Activated naive CD8-positive, alpha-beta T cell treated with anti-CD3 and anti-CD28 coated beads, Interleukin-2, amount 50 U/mL, for 24 hours (primary cell): ENCODE results near the gene LINC00237.

ENCODE experiments used
- ATAC-seq: fragments of 150-1000 bp; cut with Tn5 transposase; one replicate; pipeline ENCODE4 v1.10.0; 2021
- DNase-seq: peaks from one replicate; pipeline ENCODE4 v3.0.0; 2021
- H3K27ac Mint-ChIP-seq: one replicate; pipeline ENCODE4 v1.8.0; 2021; ENCODE audit warnings: mild to moderate bottlenecking, mixed read lengths
- H3K27me3 Mint-ChIP-seq: one replicate; pipeline ENCODE4 v1.8.0; 2021; ENCODE audit warnings: mixed read lengths
- H3K36me3 Mint-ChIP-seq: one replicate; pipeline ENCODE4 v1.8.0; 2021; ENCODE audit warnings: low read depth, mixed read lengths
- H3K4me1 Mint-ChIP-seq: one replicate; pipeline ENCODE4 v1.8.0; 2021; ENCODE audit warnings: mixed read lengths
- H3K4me3 Mint-ChIP-seq: one replicate; pipeline ENCODE4 v1.8.0; 2021; ENCODE audit warnings: mild to moderate bottlenecking, moderate library complexity, mixed read lengths
- H3K9me3 Mint-ChIP-seq: one replicate; pipeline ENCODE4 v1.8.0; 2021; ENCODE audit warnings: mixed read lengths

The LINC00237 gene

DNA sequence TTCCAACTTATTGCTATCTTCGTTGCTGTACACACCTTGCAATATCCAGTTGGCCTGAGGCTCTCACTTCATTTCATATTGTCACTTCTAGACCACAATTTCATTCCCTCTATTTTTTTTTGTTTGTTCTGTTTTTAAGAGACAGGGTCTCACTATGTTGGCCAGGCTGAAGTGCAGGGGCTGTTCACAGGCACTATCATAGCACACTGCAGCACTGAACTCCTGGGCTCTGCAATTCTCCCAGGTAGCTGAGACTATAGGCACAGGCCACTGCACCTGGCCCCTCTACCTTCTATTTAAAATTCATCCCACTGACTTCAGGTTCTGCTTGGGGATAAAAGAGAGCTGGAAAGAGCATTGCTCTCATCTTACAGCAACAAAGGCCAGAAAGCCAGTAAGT is 4.7 kb upstream of the LINC00237 start:
- Mint-ChIP-seq H3K4me1 (peaks cover 1% of the 10 kb centered on the region), H3K9me3 (no peaks in the 10 kb centered on the region), H3K27me3 (peaks cover 35% of the 10 kb centered on the region), H3K27ac (no peak overlapping the region), H3K4me3 (no peak overlapping the region), H3K36me3 (no peaks in the 10 kb centered on the region)
- DNase-seq: no peak
- ATAC-seq: no peak

DNA sequence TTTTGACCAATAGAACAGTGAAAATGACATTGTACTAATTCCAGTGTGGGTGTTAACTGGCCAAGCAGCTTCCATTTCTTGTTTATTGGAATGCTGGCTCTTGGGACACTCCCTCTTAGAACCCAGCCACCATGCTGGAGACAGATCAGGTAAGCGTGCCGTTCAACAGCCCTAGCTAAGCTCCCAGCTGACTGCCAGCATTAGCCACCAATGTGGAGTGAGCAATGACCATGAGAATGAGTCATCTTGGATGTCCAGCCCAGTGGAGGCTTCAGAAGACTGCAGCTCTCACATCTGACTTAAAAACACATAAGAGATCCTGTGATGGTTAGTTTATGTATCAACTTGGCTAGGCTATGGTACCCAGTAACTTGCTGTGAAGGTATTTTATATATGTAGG is 3.0 kb upstream of the LINC00237 start:
- ATAC-seq: no peak
- no peaks in the 10 kb centered on the region for H3K36me3 Mint-ChIP-seq
- peaks cover 4% of the 10 kb centered on the region for H3K4me1 Mint-ChIP-seq
- peaks cover 46% of the 10 kb centered on the region for H3K27me3 Mint-ChIP-seq
- H3K27ac Mint-ChIP-seq: no peak overlapping the region
- no peak for DNase-seq
- no peak overlapping the region for H3K4me3 Mint-ChIP-seq
- H3K9me3 Mint-ChIP-seq: no peaks in the 10 kb centered on the region

DNA sequence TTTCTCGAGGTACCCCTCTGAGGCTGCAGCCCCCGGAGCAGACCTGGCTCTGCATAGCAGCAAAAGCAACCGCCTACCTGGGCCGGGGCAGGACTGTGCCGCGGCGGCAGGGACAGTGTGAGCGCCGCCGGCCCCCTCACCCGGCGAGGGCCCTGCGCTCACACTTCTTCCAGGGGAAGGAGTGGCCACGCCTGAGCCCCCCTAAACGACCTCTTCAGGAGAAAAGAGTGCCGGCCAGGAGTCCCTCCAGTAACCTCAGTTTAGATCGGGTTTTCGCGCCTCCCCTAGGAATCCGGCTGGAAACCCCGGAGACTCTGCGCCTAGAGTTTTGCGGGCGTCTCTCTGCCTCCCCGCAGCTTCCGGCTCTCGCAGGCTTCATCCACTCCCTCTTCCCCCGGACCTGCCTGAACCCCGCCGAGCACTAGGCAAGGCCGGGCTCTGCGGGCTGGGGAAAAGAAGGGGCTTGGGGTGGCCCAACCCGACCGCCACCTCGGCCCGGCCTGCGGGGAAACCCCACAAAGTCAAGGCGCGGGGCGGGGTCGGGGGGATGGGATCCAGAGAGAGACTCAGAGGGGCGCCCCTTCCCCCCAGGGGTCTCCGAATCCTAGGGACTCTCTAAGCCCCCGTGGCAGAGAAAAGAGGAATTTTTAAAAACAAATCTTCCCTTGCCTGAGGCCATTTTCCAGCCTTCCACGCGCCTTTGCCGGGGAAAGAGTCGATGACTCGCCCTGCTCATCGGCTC is 558 bp downstream of the LINC00237 start:
- no peak overlapping the region for H3K27ac Mint-ChIP-seq
- H3K4me3 Mint-ChIP-seq: no peak overlapping the region
- DNase-seq (no peak), ATAC-seq (no peak)
- peaks cover 25% of the 10 kb centered on the region for H3K4me1 Mint-ChIP-seq
- peaks cover 68% of the 10 kb centered on the region for H3K27me3 Mint-ChIP-seq
- H3K9me3 Mint-ChIP-seq: no peaks in the 10 kb centered on the region
- no peaks in the 10 kb centered on the region for H3K36me3 Mint-ChIP-seq

DNA sequence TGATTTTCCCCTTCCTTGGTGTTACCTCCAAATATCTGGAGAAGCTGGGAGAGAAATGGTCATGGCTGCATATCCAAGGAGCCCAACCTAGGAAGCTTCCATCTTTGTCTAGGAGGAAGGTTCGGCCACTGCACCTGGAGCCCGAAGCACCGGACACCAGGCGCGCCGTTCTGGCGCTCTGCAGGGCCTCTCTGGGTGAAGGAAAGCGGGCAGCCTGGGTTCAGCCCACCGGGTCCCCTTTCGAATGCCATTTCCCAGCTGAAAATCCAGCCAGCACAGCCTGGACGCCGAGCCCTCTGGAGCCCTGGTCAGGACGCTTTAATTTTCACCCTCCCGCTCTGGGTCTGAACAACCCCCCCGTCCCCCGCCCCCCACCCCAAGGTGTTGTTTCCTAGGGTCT is 1.2 kb downstream of the LINC00237 start:
- H3K4me3 Mint-ChIP-seq: no peak overlapping the region
- peaks cover 71% of the 10 kb centered on the region for H3K27me3 Mint-ChIP-seq

DNA sequence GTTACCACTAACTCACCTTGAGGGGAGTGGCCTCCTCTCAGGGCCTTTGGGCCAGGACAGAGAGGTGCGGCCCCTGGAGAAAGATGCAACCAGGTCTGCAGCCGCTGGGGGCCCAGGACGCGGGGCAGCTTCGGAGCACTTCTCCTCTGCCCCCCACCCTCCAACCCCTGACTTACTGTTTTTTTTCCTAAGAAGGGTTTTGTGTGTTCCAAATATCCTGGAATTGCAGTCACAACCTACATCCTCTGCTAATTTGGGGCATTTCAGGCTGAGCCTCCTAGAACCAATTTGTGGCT is 1.7 kb downstream of the LINC00237 start:
- DNase-seq (no peak), ATAC-seq (no peak)
- Mint-ChIP-seq H3K27me3 (peaks cover 75% of the 10 kb centered on the region), H3K4me1 (peaks cover 29% of the 10 kb centered on the region), H3K4me3 (no peak overlapping the region), H3K27ac (no peak overlapping the region), H3K36me3 (no peaks in the 10 kb centered on the region), H3K9me3 (no peaks in the 10 kb centered on the region)

More for the DNA sequence above, 1.2 kb downstream of the LINC00237 start:
- ATAC-seq (no peak), DNase-seq (no peak)
- H3K27ac Mint-ChIP-seq: no peak overlapping the region
- peaks cover 28% of the 10 kb centered on the region for H3K4me1 Mint-ChIP-seq
- H3K9me3 Mint-ChIP-seq: no peaks in the 10 kb centered on the region
- H3K36me3 Mint-ChIP-seq: no peaks in the 10 kb centered on the region

DNA sequence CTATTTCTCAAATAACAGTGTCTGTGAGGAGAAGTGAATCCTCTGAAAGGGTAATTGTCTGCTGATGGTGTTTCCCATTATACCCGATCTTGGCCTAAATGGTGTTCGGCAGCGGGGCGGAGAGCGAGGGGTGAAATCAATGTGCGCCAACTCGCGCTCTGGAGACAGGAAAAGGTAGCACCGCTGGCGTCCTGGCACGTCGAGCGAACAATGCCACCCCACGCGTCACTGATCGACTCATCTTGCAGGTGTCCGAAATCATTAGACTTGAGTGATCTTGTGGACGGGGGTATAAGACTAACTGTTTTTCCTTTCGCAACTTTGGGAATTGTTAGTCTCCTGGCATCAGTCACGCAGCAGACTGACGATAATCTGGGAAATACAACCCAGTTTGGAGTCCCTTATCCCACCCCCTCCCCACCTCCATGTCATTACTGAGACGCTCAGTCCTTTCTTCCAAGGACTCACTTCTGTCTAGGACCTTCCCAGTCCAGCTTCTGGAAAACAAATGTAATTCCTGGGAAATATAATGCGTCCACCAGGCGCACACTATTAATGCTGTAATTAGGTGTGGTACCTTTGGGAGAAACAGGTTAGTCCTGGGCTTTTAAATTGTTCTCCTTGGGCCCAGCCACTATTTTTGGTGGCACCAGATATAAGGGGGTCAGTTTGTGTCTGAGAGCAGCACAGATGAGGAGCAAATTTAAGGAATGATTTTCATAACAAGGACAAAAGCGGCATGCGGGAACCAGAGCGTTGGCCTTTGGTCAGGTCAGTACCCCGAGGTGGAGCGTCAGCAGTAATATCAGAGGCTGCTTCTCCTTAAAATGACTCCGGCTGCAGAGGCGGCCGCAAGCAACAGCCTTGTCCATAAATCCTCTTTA is 2.3 kb downstream of the LINC00237 start:
- Mint-ChIP-seq H3K27me3 (peaks cover 81% of the 10 kb centered on the region), H3K36me3 (no peaks in the 10 kb centered on the region), H3K4me3 (no peak overlapping the region), H3K4me1 (peaks cover 31% of the 10 kb centered on the region), H3K9me3 (no peaks in the 10 kb centered on the region), H3K27ac (no peak overlapping the region)
- DNase-seq (no peak), ATAC-seq (no peak)

DNA sequence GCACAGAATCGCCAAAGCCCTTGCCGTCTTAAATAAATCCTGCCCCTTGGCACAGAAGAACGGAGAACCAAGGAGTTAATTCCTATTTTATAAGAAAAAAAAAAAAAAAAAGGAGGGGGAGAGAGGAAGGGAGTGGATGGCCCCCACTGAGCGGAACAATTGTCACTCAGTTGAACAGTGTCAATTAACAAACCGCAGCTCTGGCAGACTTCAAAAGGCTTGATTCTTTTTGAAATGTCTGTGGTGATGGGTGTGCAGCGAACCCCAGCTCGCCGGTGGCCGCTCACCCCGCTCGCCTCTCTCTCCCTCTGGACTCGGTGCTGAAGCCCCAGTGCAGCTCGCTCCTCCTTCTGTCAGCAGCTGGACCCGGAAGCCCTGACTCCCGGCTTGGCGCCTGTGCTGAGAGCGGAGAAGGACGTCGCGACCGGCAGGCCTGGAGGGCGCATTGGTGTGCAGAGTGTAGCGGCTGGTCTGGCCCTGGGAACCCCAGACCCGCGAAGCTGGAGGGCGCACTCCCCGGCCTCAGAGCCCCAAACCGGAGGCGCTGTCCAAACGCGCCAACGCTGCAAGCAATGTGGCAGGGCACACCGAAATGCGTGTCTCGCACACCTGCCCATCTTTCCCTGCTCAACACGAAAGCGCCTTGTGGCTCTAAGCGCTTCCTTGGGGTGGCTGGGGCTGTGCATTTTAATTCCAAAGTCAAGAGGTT is 3.4 kb downstream of the LINC00237 start:
- Mint-ChIP-seq H3K4me1 (peaks cover 31% of the 10 kb centered on the region), H3K4me3 (peak overlapping the region; percentile 72), H3K9me3 (no peaks in the 10 kb centered on the region), H3K27me3 (peaks cover 82% of the 10 kb centered on the region), H3K36me3 (no peaks in the 10 kb centered on the region), H3K27ac (no peak overlapping the region)
- ATAC-seq (peak; percentile 33), DNase-seq (peak; percentile 34)

DNA sequence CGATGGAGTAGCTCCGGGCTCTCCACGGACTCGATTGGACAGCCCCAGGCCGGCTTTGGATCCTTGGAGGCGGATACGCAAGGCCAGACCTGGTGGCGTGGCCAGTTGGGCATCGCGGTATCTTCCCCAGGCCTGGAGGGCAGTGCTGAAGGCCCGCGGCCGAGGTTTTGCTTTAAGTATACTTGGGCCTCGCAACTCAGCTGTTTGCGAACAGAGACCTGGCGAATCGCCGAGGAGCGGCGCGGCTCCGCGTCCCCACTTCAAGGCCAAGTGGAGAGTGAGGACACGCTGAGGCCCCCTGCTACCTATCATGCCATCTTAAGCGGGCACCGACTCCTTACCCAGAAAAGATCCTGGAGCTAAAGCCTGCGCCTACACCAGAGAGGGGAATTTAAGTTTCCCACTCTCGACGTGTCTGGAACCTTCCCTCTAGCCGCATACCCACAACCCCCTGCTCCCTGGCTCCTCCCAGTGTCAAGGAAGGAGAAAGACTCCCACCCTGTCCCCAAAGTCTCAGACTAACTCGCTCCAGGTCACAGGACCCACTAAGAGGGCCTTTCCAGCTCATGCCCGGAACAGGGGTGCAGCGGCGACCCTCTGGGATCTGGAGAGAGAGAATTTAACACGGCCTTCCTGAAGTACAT is 4.1 kb downstream of the LINC00237 start:
- H3K4me1 Mint-ChIP-seq: peaks cover 31% of the 10 kb centered on the region
- H3K27me3 Mint-ChIP-seq: peaks cover 82% of the 10 kb centered on the region
- ATAC-seq: no peak
- no peaks in the 10 kb centered on the region for H3K9me3 Mint-ChIP-seq
- no peak overlapping the region for H3K27ac Mint-ChIP-seq
- peak; percentile 25 for DNase-seq
- H3K4me3 Mint-ChIP-seq: peak overlapping the region; percentile 72
- no peaks in the 10 kb centered on the region for H3K36me3 Mint-ChIP-seq

DNA sequence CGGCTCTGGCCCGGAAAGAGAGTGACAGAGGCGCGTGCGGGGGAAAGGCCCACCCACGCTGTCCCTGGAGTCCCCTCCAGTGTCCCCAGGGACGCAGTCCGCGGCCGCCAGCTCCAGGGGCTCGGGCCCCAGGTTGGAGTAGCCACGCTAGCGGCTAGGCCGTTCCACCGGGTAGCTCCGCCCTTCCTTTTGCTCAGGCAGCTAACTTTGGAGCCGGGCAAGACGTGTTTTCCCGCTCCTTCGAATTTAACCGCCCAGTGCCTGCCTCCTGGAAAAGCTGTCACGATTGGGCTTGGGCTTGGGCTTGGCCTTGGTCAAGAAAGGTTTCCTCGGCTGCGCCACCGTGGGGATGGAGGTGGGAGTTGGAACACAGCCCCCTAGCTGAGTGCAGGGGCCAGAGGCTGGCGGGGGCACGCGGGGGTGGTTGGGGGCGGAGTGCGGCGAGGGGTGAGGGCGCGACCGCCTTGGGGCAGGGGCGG is 4.7 kb downstream of the LINC00237 start:
- Mint-ChIP-seq H3K27me3 (peaks cover 84% of the 10 kb centered on the region), H3K4me3 (peak overlapping the region; percentile 85), H3K27ac (no peak overlapping the region), H3K4me1 (peaks cover 31% of the 10 kb centered on the region), H3K9me3 (no peaks in the 10 kb centered on the region), H3K36me3 (no peaks in the 10 kb centered on the region)
- DNase-seq (no peak), ATAC-seq (no peak)

DNA sequence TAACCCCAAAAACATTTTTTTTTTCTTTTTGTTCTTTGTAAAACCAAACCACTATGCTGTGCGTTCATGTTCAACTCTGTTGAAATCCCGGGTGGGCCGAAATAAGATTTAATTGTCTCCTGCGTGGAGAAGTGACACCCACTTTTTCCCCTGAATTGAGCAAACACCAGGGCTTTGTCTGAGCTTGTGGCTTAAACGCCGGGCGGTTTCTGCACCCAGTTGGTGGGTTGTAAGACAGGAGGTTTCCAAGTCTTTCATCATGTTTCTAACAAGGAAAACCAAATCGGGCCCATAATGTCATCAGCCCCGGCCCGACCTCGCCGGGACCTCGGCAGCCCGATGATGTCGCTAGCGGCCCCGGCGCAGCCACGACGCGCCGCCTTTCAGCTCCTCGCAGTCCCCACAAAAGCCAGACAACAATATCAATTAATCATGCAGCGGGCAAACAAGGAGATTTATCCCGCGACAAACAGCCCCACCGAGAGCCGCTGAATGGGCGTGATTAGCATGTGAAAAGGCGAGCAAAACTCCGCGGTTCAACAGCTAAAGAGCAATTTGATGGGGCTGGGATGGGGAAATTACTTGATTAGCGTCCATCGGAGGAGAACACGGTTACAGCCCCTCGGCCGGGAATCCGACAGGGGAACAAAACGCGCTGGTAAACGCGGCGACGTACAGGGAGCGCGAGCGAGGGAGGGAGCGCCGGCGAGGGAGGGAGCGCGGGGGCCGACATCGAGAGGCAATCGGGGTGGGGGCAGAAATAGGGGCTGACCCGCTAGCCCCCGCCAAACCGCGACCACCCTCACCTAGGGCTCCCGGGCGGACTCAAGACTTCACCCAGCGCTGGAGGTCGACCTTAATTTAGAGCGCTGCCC is 5.3 kb downstream of the LINC00237 start:
- DNase-seq: peak; percentile 25

DNA sequence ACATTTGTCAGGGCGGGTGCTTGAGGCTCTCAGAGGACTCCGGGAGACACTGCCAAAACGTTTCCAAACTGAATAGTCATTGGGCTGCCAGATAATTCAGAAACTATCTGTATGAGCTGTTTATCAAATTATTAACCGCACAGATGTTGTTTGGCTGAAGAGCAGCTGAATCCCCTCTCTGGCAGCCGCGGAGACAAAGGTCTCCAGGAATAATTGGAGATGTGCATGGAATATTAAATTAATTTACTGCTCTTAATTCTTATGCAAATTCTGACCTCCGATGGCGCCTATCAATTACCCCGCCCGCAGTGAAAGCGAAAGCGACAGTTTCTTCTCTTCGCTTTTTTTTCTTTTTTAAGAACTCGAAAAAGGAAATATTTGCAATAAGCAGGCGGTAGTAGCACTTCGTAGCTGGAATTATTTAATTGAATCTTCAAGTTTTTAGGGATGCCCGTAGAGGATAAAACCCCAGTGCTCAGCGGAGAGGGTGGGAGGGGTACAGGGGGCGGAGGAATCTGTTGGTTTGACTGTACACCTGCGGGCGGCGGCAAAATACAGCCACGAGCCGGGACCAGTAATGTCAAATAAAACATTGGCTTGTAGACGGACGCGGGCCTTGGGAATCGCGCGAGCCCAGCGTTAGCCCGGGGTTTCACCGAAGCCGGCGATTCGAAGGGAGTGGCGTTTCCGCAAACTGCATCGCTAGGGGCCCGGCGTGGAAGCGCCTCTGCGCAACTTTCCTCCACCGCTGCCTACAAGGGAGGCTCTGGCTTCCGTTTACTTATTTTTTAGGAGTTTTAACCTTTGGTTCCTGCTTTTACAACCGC is 6.2 kb downstream of the LINC00237 start:
- Mint-ChIP-seq H3K27me3 (peaks cover 83% of the 10 kb centered on the region), H3K27ac (peak overlapping the region; percentile 86), H3K9me3 (no peaks in the 10 kb centered on the region), H3K36me3 (no peaks in the 10 kb centered on the region), H3K4me1 (peaks cover 30% of the 10 kb centered on the region), H3K4me3 (peak overlapping the region; percentile 85)
- DNase-seq: peak; percentile 59
- peak; percentile 16 for ATAC-seq

More for the DNA sequence above, 5.3 kb downstream of the LINC00237 start:
- Mint-ChIP-seq H3K27ac (peak overlapping the region; percentile 86), H3K27me3 (peaks cover 84% of the 10 kb centered on the region), H3K4me1 (peaks cover 30% of the 10 kb centered on the region), H3K4me3 (peak overlapping the region; percentile 85), H3K36me3 (no peaks in the 10 kb centered on the region), H3K9me3 (no peaks in the 10 kb centered on the region)
- no peak for ATAC-seq

DNA sequence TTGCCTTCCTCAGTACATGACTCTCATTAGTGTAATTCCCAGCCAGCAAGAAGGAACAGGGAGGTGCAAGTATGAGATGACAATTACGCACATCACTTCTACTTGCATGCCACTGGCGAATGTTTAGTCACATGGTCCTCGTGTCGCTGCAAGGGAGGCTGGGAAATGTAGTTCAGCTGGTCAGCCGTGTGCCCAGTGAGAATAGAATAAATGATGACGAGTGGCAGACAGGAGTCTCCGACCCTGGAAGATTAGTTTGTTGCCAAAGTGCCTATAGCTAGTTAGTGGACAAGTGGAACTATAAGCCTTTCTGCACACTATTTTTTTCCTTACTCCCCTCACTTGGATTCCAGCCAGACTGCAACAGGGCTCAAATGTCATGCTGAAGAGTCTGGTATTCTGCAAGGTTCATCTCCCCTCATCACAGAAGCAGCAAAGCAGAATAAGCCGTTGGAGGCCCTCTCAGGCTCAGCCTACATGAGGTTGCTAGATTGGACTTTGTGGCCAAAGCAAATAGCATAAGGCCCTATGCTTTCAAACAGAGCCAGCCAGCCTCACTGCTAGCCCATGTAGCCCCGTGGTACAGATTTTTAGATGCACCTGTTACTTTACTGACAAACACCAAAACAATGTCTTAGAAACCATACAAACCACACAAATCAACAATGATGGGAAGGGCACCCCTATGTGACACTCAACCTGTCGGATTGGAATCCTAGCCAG is 9.7 kb downstream of the LINC00237 start:
- Mint-ChIP-seq H3K36me3 (no peaks in the 10 kb centered on the region), H3K4me1 (peaks cover 11% of the 10 kb centered on the region), H3K27ac (no peak overlapping the region), H3K9me3 (no peaks in the 10 kb centered on the region), H3K4me3 (no peak overlapping the region), H3K27me3 (peaks cover 76% of the 10 kb centered on the region)
- ATAC-seq: no peak
- DNase-seq: no peak
